ENCODE measurements around the gene USP8. TPM values are rescaled to one million over a fixed set of nuclear protein-coding genes. Genes with fewer than 3 reads are reported as not detected.

USP8 gene
- total RNA-seq (2022; extraction: Qiagen RNA extraction), result 34.0 to 53.6 TPM (median 39.0 TPM) in 5 replicates

DNA sequence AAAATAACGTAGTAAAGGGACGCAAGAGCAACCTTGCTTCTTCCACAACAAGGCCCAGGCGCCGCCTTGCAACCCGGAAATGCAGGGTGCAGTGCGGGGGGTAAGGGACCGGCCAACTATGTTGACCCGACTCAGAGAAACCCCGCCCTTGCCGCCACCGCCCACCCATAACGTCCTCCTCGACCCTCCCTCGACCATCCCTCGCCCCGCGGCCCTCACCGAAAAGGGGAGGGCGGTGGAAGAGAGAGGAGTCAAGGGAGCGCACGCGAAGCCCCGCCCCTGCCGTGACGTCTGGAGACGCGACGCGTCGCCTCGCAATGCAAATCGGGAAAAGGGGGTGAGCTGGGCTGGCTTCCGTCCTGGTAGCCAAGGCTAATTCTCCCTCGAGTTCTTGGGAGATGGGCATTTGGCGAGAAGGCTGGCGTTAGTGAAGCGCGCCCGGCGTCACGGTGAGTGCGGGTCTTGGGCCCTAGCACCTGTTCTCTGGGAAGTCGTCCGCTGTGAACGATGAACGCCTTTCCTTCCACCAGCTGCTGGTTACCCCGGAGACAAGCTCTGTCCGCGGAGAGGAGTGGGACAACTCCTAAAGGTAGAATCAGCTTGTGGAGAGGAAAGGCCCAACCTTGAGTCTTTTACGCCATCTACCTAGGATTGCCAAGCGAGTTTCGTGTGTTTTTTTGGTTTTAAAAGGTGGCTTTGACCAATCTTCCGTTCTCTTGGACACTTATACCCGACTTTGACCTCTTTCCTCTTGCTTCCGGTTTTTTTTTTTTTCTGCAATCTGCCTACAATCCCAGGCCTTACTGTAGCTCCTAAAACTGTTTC is at the start of gene USP8:
USP8 (plus strand) TSS at position 340 of the 825 bp plus-strand sequence. CDS start 14,669 bp downstream, outside the sequence.

DNA sequence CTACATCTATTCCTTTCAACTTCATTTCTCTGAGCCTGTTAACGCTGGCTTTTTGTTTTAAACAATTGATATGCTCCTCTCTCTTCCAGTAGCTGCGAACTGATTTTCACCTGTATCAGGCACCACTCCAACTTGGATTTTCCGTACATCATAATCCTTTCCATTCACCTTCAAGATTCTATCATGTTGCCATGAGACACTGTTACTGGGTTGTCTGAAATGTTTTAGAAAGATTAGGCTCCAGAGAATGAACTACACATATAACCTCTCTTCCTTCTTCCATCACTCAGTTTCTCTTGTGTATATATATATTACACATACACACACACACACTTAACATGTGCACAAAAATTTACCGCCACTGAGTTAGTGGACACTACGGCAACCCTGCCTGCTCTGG is 122.4 kb downstream of the USP8 start, which contains the start of gene USP50:
USP50 (minus strand) TSS at position 101 of the 400 bp plus-strand sequence. CDS start 141 bp downstream, outside the sequence.

Other genes starting within 250 kb of the USP8 start
- 29.9 to 35.5 TPM (median 32.4 TPM) in 5 replicates for gene SLC27A2, start 242.2 kb upstream of the USP8 start, total RNA-seq (2022; extraction: Qiagen RNA extraction)
- gene HDC, start 158.7 kb upstream of the USP8 start, total RNA-seq (2022; extraction: Qiagen RNA extraction), result 0.04 to 0.23 TPM (median 0.10 TPM) in 4 of 5 replicates, not detected in the other
- gene GABPB1, start 69.2 kb upstream of the USP8 start, total RNA-seq (2022; extraction: Qiagen RNA extraction), result 25.7 to 34.4 TPM (median 31.3 TPM) in 5 replicates
- 0.09 TPM in 1 of 5 replicates, not detected in the others for gene USP50, start 122.3 kb downstream of the USP8 start, total RNA-seq (2022; extraction: Qiagen RNA extraction)

All from A549 treated with CORT108297 at 1 μM for 4 hours (cell line).